ENCODE measurements around the gene ANKRD24. TPM values are rescaled to one million over a fixed set of nuclear protein-coding genes. Genes with fewer than 3 reads are reported as not detected.

ANKRD24 gene
- total and polyA plus RNA-seq, 3 donors from 2014 or later: 16.5 to 21.1 (median 20.4) TPM

GRCh38 chr19:4184718-4185352 is 2.3 kb downstream of the ANKRD24 start:
- intact Hi-C loops (cut with DNase I; ENCODE audit: low total_unique reads): no loop called here

GRCh38 chr19:4185413-4186086 is 3.1 kb downstream of the ANKRD24 start:
- Histone ChIP-seq H3K4me3 (no peak overlapping the region), H3K9me3 (no peaks in the 10 kb centered on the region), H3K27ac (no peak overlapping the region), H3K36me3 (ENCODE audit: low read depth, missing control alignments) (no peaks in the 10 kb centered on the region), H3K4me1 (peaks cover 9% of the 10 kb centered on the region), H3K27me3 (no peaks in the 10 kb centered on the region)
- intact Hi-C loops (cut with DNase I; ENCODE audit: low total_unique reads): no loop called here
- DNase-seq: no peak
- TF ChIP-seq POLR2A (IDR thresholded peaks at IDR 0.05) (no peak), CTCF (IDR thresholded peaks at IDR 0.05) (no peak)
- WGBS, 2 donors: 71 to 85% methylated on average over 9 of the region's 9 CpGs

More at GRCh38 chr19:4184718-4185352, 2.3 kb downstream of the ANKRD24 start:
- Histone ChIP-seq H3K9me3 (no peaks in the 10 kb centered on the region), H3K4me3 (no peak overlapping the region), H3K27me3 (no peaks in the 10 kb centered on the region), H3K4me1 (peaks cover 9% of the 10 kb centered on the region), H3K27ac (no peak overlapping the region), H3K36me3 (ENCODE audit: low read depth, missing control alignments) (no peaks in the 10 kb centered on the region)
- 89 to 93% methylated on average over 2 of the region's 2 CpGs for WGBS, 2 donors
- no peak for TF ChIP-seq CTCF (IDR thresholded peaks at IDR 0.05)
- no peak for TF ChIP-seq POLR2A (IDR thresholded peaks at IDR 0.05)
- DNase-seq: no peak

- H3K36me3 ChIP-seq (ENCODE audit: low read depth, missing control alignments): no peaks in the 10 kb centered on the region
- intact Hi-C loops (cut with DNase I; ENCODE audit: low total_unique reads): no loop called here
- peaks cover 7% of the 10 kb centered on the region for H3K4me1 ChIP-seq
- TF ChIP-seq CTCF (IDR thresholded peaks at IDR 0.05) (peak in 2 of 3 experiments; percentile 45 to 71), POLR2A (IDR thresholded peaks at IDR 0.05) (no peak)
- H3K27me3 ChIP-seq: no peaks in the 10 kb centered on the region
- no peaks in the 10 kb centered on the region for H3K9me3 ChIP-seq
- peak; percentile 83 for DNase-seq
- H3K27ac ChIP-seq: no peak overlapping the region
- no peak overlapping the region for H3K4me3 ChIP-seq
- 41 to 46% methylated on average over 22 of the region's 22 CpGs for WGBS, 2 donors
These were observed 3.9 kb downstream of the ANKRD24 start for GRCh38 chr19:4186087-4186993.

- Histone ChIP-seq H3K4me3 (no peak overlapping the region), H3K27me3 (no peaks in the 10 kb centered on the region)
- WGBS, 2 donors: 93 to 94% methylated on average over 10 of the region's 10 CpGs
These were observed 5.0 kb downstream of the ANKRD24 start for GRCh38 chr19:4187313-4188122.

More at GRCh38 chr19:4187313-4188122, 5.0 kb downstream of the ANKRD24 start:
- TF ChIP-seq CTCF (IDR thresholded peaks at IDR 0.05) (no peak), POLR2A (IDR thresholded peaks at IDR 0.05) (no peak)
- Histone ChIP-seq H3K4me1 (no peaks in the 10 kb centered on the region), H3K36me3 (ENCODE audit: low read depth, missing control alignments) (no peaks in the 10 kb centered on the region), H3K9me3 (no peaks in the 10 kb centered on the region), H3K27ac (no peak overlapping the region)
- intact Hi-C loops (cut with DNase I; ENCODE audit: low total_unique reads): no loop called here
- no peak for DNase-seq

Data from testis (tissue), 3 donors.